ENCODE data around the gene SLC25A42. TPM values are rescaled to one million over a fixed set of nuclear protein-coding genes. Genes with fewer than 3 reads are reported as not detected.
"Not testable (repeated sequence)": the region's sequence is repeated elsewhere in the genome, so short reads cannot be mapped to it uniquely, and the experiment has no call there.

The SLC25A42 gene
- total RNA-seq, 2 donors from 2014 or later, result 6.6 to 7.2 TPM

DNA sequence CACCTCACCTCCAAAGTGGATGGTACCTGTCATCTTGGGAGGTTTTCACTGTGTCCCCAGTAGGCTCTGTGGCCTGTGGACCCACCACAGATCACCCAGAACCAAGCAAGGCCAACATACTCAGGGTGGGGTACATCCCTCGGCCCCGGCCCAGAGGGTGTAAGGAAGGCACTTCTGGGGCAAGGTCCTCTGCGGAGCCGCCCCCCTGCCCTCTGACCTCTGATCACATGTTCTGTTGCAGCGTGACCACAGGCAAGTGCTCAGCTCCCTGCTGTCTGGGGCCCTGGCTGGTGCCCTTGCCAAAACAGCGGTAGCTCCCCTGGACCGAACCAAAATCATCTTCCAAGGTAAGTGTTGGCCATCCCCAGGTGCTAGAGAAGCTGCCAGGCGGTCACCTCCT, 37.7 kb downstream of the SLC25A42 start:
- no peak overlapping the region for H3K4me3 Mint-ChIP-seq

DNA sequence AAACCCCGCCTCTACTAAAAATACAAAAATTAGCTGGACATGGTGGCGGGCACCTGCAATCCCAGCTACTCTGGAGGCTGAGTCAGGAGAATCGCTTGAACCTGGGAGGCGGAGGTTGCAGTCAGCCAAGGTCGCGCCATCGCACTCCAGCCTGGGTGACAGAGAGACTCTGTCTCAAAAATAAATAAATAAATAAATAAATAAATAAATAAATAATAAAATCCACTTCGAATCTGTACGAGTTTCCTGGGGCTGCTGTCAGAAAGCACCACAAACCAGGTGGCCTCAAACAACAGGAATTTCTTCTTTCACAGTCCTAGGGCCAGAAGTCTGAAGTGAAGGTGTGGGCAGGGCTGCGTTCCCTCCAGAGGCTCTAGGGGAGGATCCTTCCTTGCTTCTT, 38.8 kb downstream of the SLC25A42 start:
- not testable (repeated sequence) for H3K27me3 Mint-ChIP-seq (ENCODE audit: insufficient read depth); H3K9ac ChIP-seq (ENCODE audit: extremely low read depth, low read length, poor library complexity, severe bottlenecking); H3K4me1 ChIP-seq (ENCODE audit: control insufficient read depth, insufficient read depth, low read length); H3K27ac ChIP-seq (ENCODE audit: low read depth, low read length); DNase-seq; H3K9me3 ChIP-seq (ENCODE audit: control insufficient read depth, low read length); H3K4me3 Mint-ChIP-seq; H3K27me3 ChIP-seq (ENCODE audit: control insufficient read depth, insufficient read depth, low read length, poor library complexity, severe bottlenecking); H3K27ac Mint-ChIP-seq; H3K36me3 ChIP-seq (ENCODE audit: control insufficient read depth, insufficient read depth, low read length); H3K36me3 Mint-ChIP-seq (ENCODE audit: low read depth); H3K9me3 Mint-ChIP-seq; H3K4me3 ChIP-seq (ENCODE audit: low read length)
- WGBS, 2 experiments (ENCODE audit: insufficient coverage in 1 of 2, insufficient read length in 1 of 2), result 95 to 100% methylated on average over 4 to 9 of the region's 10 CpGs
- H3K4me1 Mint-ChIP-seq, result peaks cover 12% of the 10 kb centered on the region

More for the DNA sequence above, 37.7 kb downstream of the SLC25A42 start:
- H3K9ac ChIP-seq (ENCODE audit: extremely low read depth, low read length, poor library complexity, severe bottlenecking), result no peak overlapping the region
- H3K4me3 ChIP-seq (ENCODE audit: low read length), result no peak overlapping the region
- Mint-ChIP-seq H3K9me3 (no peaks in the 10 kb centered on the region), H3K27me3 (ENCODE audit: insufficient read depth) (peaks cover 3% of the 10 kb centered on the region), H3K36me3 (ENCODE audit: low read depth) (peaks cover 8% of the 10 kb centered on the region), H3K4me1 (peaks cover 12% of the 10 kb centered on the region), H3K27ac (no peak overlapping the region)
- H3K9me3 ChIP-seq (ENCODE audit: control insufficient read depth, low read length), result no peaks in the 10 kb centered on the region
- no peak for TF ChIP-seq CTCF (conservative IDR thresholded peaks at IDR 0.05)
- H3K27me3 ChIP-seq (ENCODE audit: control insufficient read depth, insufficient read depth, low read length, poor library complexity, severe bottlenecking), result no peaks in the 10 kb centered on the region
- DNase-seq, result no peak
- no peak overlapping the region for H3K27ac ChIP-seq (ENCODE audit: low read depth, low read length)
- no peaks in the 10 kb centered on the region for H3K4me1 ChIP-seq (ENCODE audit: control insufficient read depth, insufficient read depth, low read length)
- WGBS, 2 experiments (ENCODE audit: insufficient coverage in 1 of 2, insufficient read length in 1 of 2), result 90 to 94% methylated on average over 8 of the region's 8 CpGs
- H3K36me3 ChIP-seq (ENCODE audit: control insufficient read depth, insufficient read depth, low read length), result no peaks in the 10 kb centered on the region

DNA sequence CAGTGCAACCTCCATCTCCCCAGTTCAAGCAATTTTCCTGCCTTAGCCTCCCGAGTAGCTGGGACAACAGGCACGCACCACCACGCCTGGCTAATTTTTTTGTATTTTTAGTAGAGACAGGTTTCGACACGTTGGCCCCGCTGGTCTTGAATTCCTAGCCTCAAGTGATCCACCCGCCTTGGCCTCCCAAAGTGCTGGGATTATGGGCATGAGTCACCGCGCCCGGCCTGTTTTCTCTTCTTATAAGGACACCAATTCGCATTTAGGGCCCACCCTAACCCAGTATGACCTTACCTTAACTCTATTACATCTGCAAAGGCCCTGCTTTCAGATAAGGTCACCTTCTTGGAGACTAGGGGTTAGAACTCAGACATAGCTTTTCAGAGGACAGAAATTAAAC, 39.4 kb downstream of the SLC25A42 start:
- no peak for TF ChIP-seq CTCF (conservative IDR thresholded peaks at IDR 0.05)
- H3K4me3 Mint-ChIP-seq, result no peak overlapping the region
- no peaks in the 10 kb centered on the region for H3K9me3 Mint-ChIP-seq
- no peaks in the 10 kb centered on the region for H3K4me1 ChIP-seq (ENCODE audit: control insufficient read depth, insufficient read depth, low read length)
- peaks cover 3% of the 10 kb centered on the region for H3K36me3 Mint-ChIP-seq (ENCODE audit: low read depth)
- peaks cover 3% of the 10 kb centered on the region for H3K27me3 Mint-ChIP-seq (ENCODE audit: insufficient read depth)
- no peak overlapping the region for H3K27ac Mint-ChIP-seq
- no peaks in the 10 kb centered on the region for H3K9me3 ChIP-seq (ENCODE audit: control insufficient read depth, low read length)
- H3K4me1 Mint-ChIP-seq, result peaks cover 14% of the 10 kb centered on the region
- no peak overlapping the region for H3K27ac ChIP-seq (ENCODE audit: low read depth, low read length)
- 96% methylated on average over 11 of the region's 11 CpGs for WGBS, 2 experiments (ENCODE audit: insufficient coverage in 1 of 2, insufficient read length in 1 of 2)
- H3K4me3 ChIP-seq (ENCODE audit: low read length), result no peak overlapping the region
- H3K36me3 ChIP-seq (ENCODE audit: control insufficient read depth, insufficient read depth, low read length), result no peaks in the 10 kb centered on the region
- DNase-seq, result no peak
- H3K27me3 ChIP-seq (ENCODE audit: control insufficient read depth, insufficient read depth, low read length, poor library complexity, severe bottlenecking), result no peaks in the 10 kb centered on the region
- H3K9ac ChIP-seq (ENCODE audit: extremely low read depth, low read length, poor library complexity, severe bottlenecking), result no peak overlapping the region
